IMR-90 (cell line): ENCODE measurements around the gene TGFBR2. TPM values are rescaled to one million over a fixed set of nuclear protein-coding genes. Genes with fewer than 3 reads are reported as not detected.

Source experiments
- ATAC-seq: fragments of 200-7000 bp; cut with Tn5 transposase; 2 replicates; pipeline ENCODE4 v1.9.1; 2020; ENCODE audit warnings: low read depth, mild to moderate bottlenecking, moderate library complexity
- BruUV-seq: library from RNA; stranded (reverse); fragments of 400-500 nt; replicated peaks from 2 replicates; lab custom pipeline; 2021; lab: Mats Ljungman, UMichigan
- CTCF ChIA-PET: fragments of 300-600 bp; formaldehyde crosslinking; extraction: SDS; loops from one replicate; lab custom pipeline; 2021; ENCODE audit warnings: antibody characterized with exemption; lab: Yijun Ruan, JAX
- POLR2A ChIA-PET: fragments of 300-600 bp; sonication (Branson Sonifier 250); formaldehyde crosslinking; loops from one replicate; lab custom pipeline; 2022; ENCODE audit warnings: antibody characterized with exemption; ENCODE audit not compliant: unreplicated experiment; lab: Charles Lee
- DNase-seq: peaks from one replicate; pipeline ENCODE4 v3.0.0; 2013
- H2AFZ ChIP-seq: replicated peaks from 2 replicates; pipeline ENCODE3; 2013; ENCODE audit warnings: low read length, mild to moderate bottlenecking; ENCODE audit not compliant: poor library complexity
- H2AK5ac ChIP-seq: 2 replicates; pipeline ENCODE4 v1.6.1; 2013; ENCODE audit warnings: low read depth, low read length, inconsistent platforms
- H2AK9ac ChIP-seq: replicated peaks from 2 replicates; pipeline ENCODE3; 2013; ENCODE audit warnings: mild to moderate bottlenecking, low read depth, low read length, moderate library complexity; ENCODE audit not compliant: poor library complexity
- H2BK120ac ChIP-seq: 2 replicates; pipeline ENCODE4 v1.6.1; 2013; ENCODE audit warnings: low read depth, low read length, inconsistent platforms
- H2BK15ac ChIP-seq: 3 replicates; pipeline ENCODE4 v1.6.1; 2013; ENCODE audit warnings: low read depth, low read length, inconsistent platforms
- H2BK20ac ChIP-seq: 2 replicates; pipeline ENCODE4 v1.6.1; 2013; ENCODE audit warnings: low read depth, mild to moderate bottlenecking, inconsistent platforms, low read length, moderate library complexity
- H2BK5ac ChIP-seq: 2 replicates; pipeline ENCODE4 v1.6.1; 2013; ENCODE audit warnings: mild to moderate bottlenecking, low read depth, low read length, inconsistent platforms; ENCODE audit not compliant: poor library complexity, severe bottlenecking
- H3K14ac ChIP-seq: replicated peaks from 2 replicates; pipeline ENCODE4 v1.6.1; 2013; ENCODE audit warnings: low read depth, low read length, inconsistent platforms
- H3K18ac ChIP-seq: 2 replicates; pipeline ENCODE4 v1.6.1; 2013; ENCODE audit warnings: low read depth, low read length, control low read depth
- H3K23ac ChIP-seq: 2 replicates; pipeline ENCODE4 v1.6.1; 2013; ENCODE audit warnings: low read depth, low read length, inconsistent platforms
- H3K27ac ChIP-seq: 2 replicates; pipeline ENCODE4 v1.5.1; 2013; ENCODE audit warnings: mild to moderate bottlenecking, control low read depth, low read length; ENCODE audit not compliant: insufficient read depth
- H3K27me3 ChIP-seq: 2 replicates; pipeline ENCODE4 v1.6.1; 2013; ENCODE audit warnings: low read length; ENCODE audit not compliant: control insufficient read depth, insufficient read depth
- H3K36me3 ChIP-seq: 2 replicates; pipeline ENCODE4 v1.6.1; 2013; ENCODE audit warnings: low read length, mixed read lengths; ENCODE audit not compliant: control insufficient read depth, insufficient read depth
- H3K4ac ChIP-seq: 2 replicates; pipeline ENCODE4 v1.6.1; 2013; ENCODE audit warnings: low read depth, low read length, inconsistent platforms
- H3K4me1 ChIP-seq: 2 replicates; pipeline ENCODE4 v1.6.1; 2013; ENCODE audit warnings: low read length, mixed read lengths; ENCODE audit not compliant: control insufficient read depth, insufficient read depth
- H3K4me2 ChIP-seq: 2 replicates; pipeline ENCODE4 v1.6.1; 2013; ENCODE audit warnings: low read depth, mild to moderate bottlenecking, control low read depth, low read length, moderate library complexity
- H3K4me3 ChIP-seq: 2 replicates; pipeline ENCODE4 v1.5.1; 2013; ENCODE audit warnings: low read depth, mild to moderate bottlenecking, control low read depth, low read length, moderate library complexity; ENCODE audit not compliant: insufficient read depth
- H3K56ac ChIP-seq: 2 replicates; pipeline ENCODE4 v1.6.1; 2013; ENCODE audit warnings: low read length, inconsistent platforms; ENCODE audit not compliant: insufficient read depth; ENCODE audit errors: extremely low read depth
- H3K79me1 ChIP-seq, 2 experiments: 2 replicates each; pipeline ENCODE4 v1.6.1; 2013; ENCODE audit warnings: low read length in 2 of 2, inconsistent platforms in 1 of 2, low read depth in 1 of 2
- H3K9ac ChIP-seq: 2 replicates; pipeline ENCODE4 v1.6.1; 2013; ENCODE audit warnings: low read depth, low read length, control low read depth
- H3K9me1 ChIP-seq: 2 replicates; pipeline ENCODE4 v1.6.1; 2013; ENCODE audit warnings: low read length, inconsistent platforms; ENCODE audit not compliant: insufficient read depth
- H3K9me3 ChIP-seq: 2 replicates; pipeline ENCODE4 v1.6.1; 2013; ENCODE audit warnings: low read length; ENCODE audit not compliant: control insufficient read depth, insufficient read depth
- H4K20me1 ChIP-seq: 2 replicates; pipeline ENCODE4 v1.6.1; 2013; ENCODE audit warnings: low read length, inconsistent platforms; ENCODE audit not compliant: insufficient read depth
- H4K5ac ChIP-seq: 2 replicates; pipeline ENCODE4 v1.6.1; 2013; ENCODE audit warnings: mild to moderate bottlenecking, low read depth, low read length, control low read depth
- H4K8ac ChIP-seq, 2 experiments: 2 replicates each; pipeline ENCODE4 v1.6.1; 2013; ENCODE audit warnings: low read depth in 2 of 2, low read length in 2 of 2, control low read depth in 1 of 2, inconsistent platforms in 1 of 2
- H4K91ac ChIP-seq: 2 replicates; pipeline ENCODE4 v1.6.1; 2013; ENCODE audit warnings: low read depth, low read length, inconsistent platforms; ENCODE audit not compliant: insufficient read depth
- FOS ChIP-seq: fragments of 150-350 bp; IDR thresholded peaks from 2 replicates; pipeline ENCODE4 v1.6.1; 2016; ENCODE audit warnings: low read depth, low read length
- POLR2A ChIP-seq: IDR thresholded peaks from 2 replicates; pipeline ENCODE4 v1.6.1; 2012; ENCODE audit warnings: mild to moderate bottlenecking, low read depth, low read length
- WGBS, 2 experiments: methylation state at CpG; one replicate each; pipeline versions ENCODE4 v1.1.5 to v1.1.7; 2013; ENCODE audit warnings: missing lambda C conversion rate in 2 of 2; ENCODE audit not compliant: insufficient read length in 1 of 2; ENCODE audit errors: extremely low coverage in 2 of 2; 5-methylcytosine and 5-hydroxymethylcytosine counted together
- dilution Hi-C: fragments of 300-500 bp; cut with HindIII; formaldehyde crosslinking; loops from one replicate; pipeline ENCODE4 v1.14.3; 2018; ENCODE audit warnings: low sequenced_read_pairs; ENCODE audit not compliant: unreplicated experiment
- in situ Hi-C: fragments of 300-500 bp; cut with MboI; formaldehyde crosslinking; loops from 3 replicates; pipeline ENCODE4 v1.14.3; 2019; ENCODE audit warnings: low sequenced_read_pairs, inconsistent platforms, mixed read lengths
- intact Hi-C: fragments of 100-400 bp; cut with micrococcal nuclease; formaldehyde crosslinking; loops from 2 replicates; pipeline ENCODE4 v1.10.0; 2022
- polyA plus RNA-seq, 3 experiments: library from polyadenylated mRNA; depleted of rRNA; stranded (reverse); fragments of >200 nt; gene quantifications; 2 replicates each; pipeline ENCODE4 v1.2.3, GENCODE V29; 2012; ENCODE audit warnings: low replicate concordance in 1 of 3
- total RNA-seq: library from RNA; depleted of rRNA; stranded (reverse); fragments of >200 nt; gene quantifications from 2 replicates; pipeline ENCODE4 v1.2.3, GENCODE V29; 2012

TGFBR2 gene
- total and polyA plus RNA-seq, 2 of the 4 experiments (the other 2 are of a cell fraction) = 63.7 to 87.5 TPM

- TF ChIP-seq POLR2A = no peak
Measured at GRCh38 chr3:30663533-30664241, 57.3 kb downstream of the TGFBR2 start (continued).

- peaks cover 32 to 55% of the 10 kb centered on the region in 2 experiments for H3K79me1 ChIP-seq
- no peak for DNase-seq
- H2AK5ac ChIP-seq = 0 out of 2 replicates have a peak overlapping the region, but pooled peaks have one; percentile 63
- no peak for ATAC-seq
- BruUV-seq = no TSS peak
- no peak overlapping the region for H2BK5ac ChIP-seq
- in situ Hi-C loops = no loop called here
- dilution Hi-C loops = no loop called here
- H2BK20ac ChIP-seq = no peak overlapping the region
- H2BK120ac ChIP-seq = no peak overlapping the region
- H4K5ac ChIP-seq = no peak overlapping the region
- no peak overlapping the region for H4K91ac ChIP-seq
- H3K4me1 ChIP-seq = peaks cover 5% of the 10 kb centered on the region
- POLR2A ChIA-PET = no interaction called here
- no peak overlapping the region for H3K9ac ChIP-seq
- CTCF ChIA-PET = interaction anchor here (0.7 kb wide), 1 partner anchor 302 kb away, joined by 5 read pairs; no protein-coding TSS in a partner anchor
- H3K27me3 ChIP-seq = no peaks in the 10 kb centered on the region
- no peak overlapping the region for H3K18ac ChIP-seq
- no peak overlapping the region for H2BK15ac ChIP-seq
- H3K23ac ChIP-seq = no peak overlapping the region
- peak overlapping the region in 1 of 2 experiments; percentile 63; a peak in 1 of 4 replicates for H4K8ac ChIP-seq
- no peak for TF ChIP-seq FOS
- no peak overlapping the region for H3K4me2 ChIP-seq
- H3K4ac ChIP-seq = 0 out of 2 replicates have a peak overlapping the region, but pooled peaks have one; percentile 62
- H3K36me3 ChIP-seq = peaks cover 9% of the 10 kb centered on the region
- no peak overlapping the region for H3K4me3 ChIP-seq
- no peaks in the 10 kb centered on the region; the same call in 1 of the 2 replicates for H4K20me1 ChIP-seq
- no peak overlapping the region for H2AK9ac ChIP-seq
- no peak overlapping the region for H2AFZ ChIP-seq
- WGBS, 2 experiments = no CpG with 5 or more reads among the region's 8 CpGs
- H3K14ac ChIP-seq = no peak overlapping the region
- peaks cover 10% of the 10 kb centered on the region for H3K9me1 ChIP-seq
- intact Hi-C loops = no loop called here
- no peaks in the 10 kb centered on the region for H3K9me3 ChIP-seq
- H3K56ac ChIP-seq = no peak overlapping the region
- H3K27ac ChIP-seq = no peak overlapping the region
Measured at GRCh38 chr3:30664459-30664858, 58.1 kb downstream of the TGFBR2 start.
